ENCODE measurements around the gene NEDD9.

The NEDD9 gene

GRCh38 chr6:11213422-11214021 is 18.9 kb downstream of the NEDD9 start:
- no peak for DNase-seq (ENCODE audit: low spot score)
- in situ Hi-C loops (cut with MboI; ENCODE audit: low pct_unique_long_range_greater_than_20kb, low sequenced_read_pairs, unreplicated experiment) = no loop called here
- TF ChIP-seq CTCF (IDR thresholded peaks at IDR 0.05; ENCODE audit: extremely low read depth, insufficient read depth, missing control alignments) = no peak

GRCh38 chr6:11212664-11213063 is 19.8 kb downstream of the NEDD9 start:
- TF ChIP-seq CTCF (IDR thresholded peaks at IDR 0.05; ENCODE audit: extremely low read depth, insufficient read depth, missing control alignments) = no peak
- no peak for DNase-seq (ENCODE audit: low spot score)
- in situ Hi-C loops (cut with MboI; ENCODE audit: low pct_unique_long_range_greater_than_20kb, low sequenced_read_pairs, unreplicated experiment) = no loop called here

GRCh38 chr6:11211254-11211653 is 21.2 kb downstream of the NEDD9 start:
- no peak for DNase-seq (ENCODE audit: low spot score)
- no peak for TF ChIP-seq CTCF (IDR thresholded peaks at IDR 0.05; ENCODE audit: extremely low read depth, insufficient read depth, missing control alignments)
- in situ Hi-C loops (cut with MboI; ENCODE audit: low pct_unique_long_range_greater_than_20kb, low sequenced_read_pairs, unreplicated experiment) = no loop called here

GRCh38 chr6:11210386-11211138 is 21.9 kb downstream of the NEDD9 start:
- DNase-seq (ENCODE audit: low spot score) = no peak
- in situ Hi-C loops (cut with MboI; ENCODE audit: low pct_unique_long_range_greater_than_20kb, low sequenced_read_pairs, unreplicated experiment) = no loop called here
- no peak for TF ChIP-seq CTCF (IDR thresholded peaks at IDR 0.05; ENCODE audit: extremely low read depth, insufficient read depth, missing control alignments)

- TF ChIP-seq CTCF (IDR thresholded peaks at IDR 0.05; ENCODE audit: extremely low read depth, insufficient read depth, missing control alignments) = no peak
- in situ Hi-C loops (cut with MboI; ENCODE audit: low pct_unique_long_range_greater_than_20kb, low sequenced_read_pairs, unreplicated experiment) = no loop called here
- DNase-seq (ENCODE audit: low spot score) = no peak
Observed at GRCh38 chr6:11209906-11210305, 22.6 kb downstream of the NEDD9 start.

- no peak for TF ChIP-seq CTCF (IDR thresholded peaks at IDR 0.05; ENCODE audit: extremely low read depth, insufficient read depth, missing control alignments)
- in situ Hi-C loops (cut with MboI; ENCODE audit: low pct_unique_long_range_greater_than_20kb, low sequenced_read_pairs, unreplicated experiment) = no loop called here
- DNase-seq (ENCODE audit: low spot score) = no peak
Observed at GRCh38 chr6:11209369-11209768, 23.1 kb downstream of the NEDD9 start.

Measured in GM13977 (cell line).